Esophagus muscularis mucosa (tissue), 4 donors: ENCODE results near the gene PPP2R3A. TPM values are rescaled to one million over a fixed set of nuclear protein-coding genes. Genes with fewer than 3 reads are reported as not detected.
"Not testable (repeated sequence)": the region's sequence is repeated elsewhere in the genome, so short reads cannot be mapped to it uniquely, and the experiment has no call there.

ENCODE experiments used
- DNase-seq: peaks from one replicate; pipeline ENCODE4 v3.0.0-alpha.2; 2017; ENCODE audit errors: extremely low spot score
- H3K27ac ChIP-seq, 4 donors: fragments of 200-600 bp; sonication (generic); replicated peaks in 1 of 4; 1 replicate in 3 of 4; 2 replicates in 1 of 4; pipeline ENCODE4 v1.5.1; 2016 to 2019; ENCODE audit warnings: mild to moderate bottlenecking in 1 of 4
- H3K27me3 ChIP-seq, 4 donors: fragments of 200-600 bp; sonication (generic); one replicate each; pipeline versions ENCODE4 v1.5.1 to v1.6.0; 2016 to 2019
- H3K36me3 ChIP-seq, 4 donors: fragments of 200-600 bp; sonication (generic); one replicate each; pipeline ENCODE4 v1.5.1; 2016 to 2019
- H3K4me1 ChIP-seq, 4 donors: fragments of 200-600 bp; sonication (generic); one replicate each; pipeline ENCODE4 v1.5.1; 2016 to 2019
- H3K4me3 ChIP-seq, 4 donors: fragments of 200-600 bp; sonication (generic); 1 replicate in 2 of 4; 2 replicates in 2 of 4; pipeline ENCODE4 v1.5.1; 2016 to 2019; ENCODE audit warnings: mild to moderate bottlenecking in 4 of 4, moderate library complexity in 1 of 4
- H3K9me3 ChIP-seq, 4 donors: fragments of 200-600 bp; sonication (generic); 1 replicate in 3 of 4; 2 replicates in 1 of 4; pipeline ENCODE4 v1.5.1; 2016 to 2019
- CTCF ChIP-seq, 3 experiments: fragments of 200-600 bp in 2 of 3; fragments of 450-650 bp in 1 of 3; sonication (generic) in 2 of 3; IDR thresholded peaks; one replicate each; pipeline ENCODE4 v1.5.1; 2017 to 2019; ENCODE audit warnings: antibody characterized with exemption in 3 of 3, mild to moderate bottlenecking in 2 of 3, moderate library complexity in 1 of 3
- EP300 ChIP-seq: sonication (generic); formaldehyde crosslinking; IDR thresholded peaks from one replicate; pipeline ENCODE4 v1.6.1; 2017; ENCODE audit warnings: antibody characterized with exemption
- POLR2A ChIP-seq: fragments of 450-650 bp; IDR thresholded peaks from one replicate; pipeline ENCODE4 v1.6.1; 2017; ENCODE audit warnings: antibody characterized with exemption, moderate library complexity, mild to moderate bottlenecking, low read depth
- POLR2AphosphoS5 ChIP-seq, 2 donors: sonication (generic); formaldehyde crosslinking; IDR thresholded peaks; one replicate each; pipeline ENCODE4 v1.6.1; 2017; ENCODE audit warnings: antibody characterized with exemption in 2 of 2
- WGBS: methylation state at CpG from one replicate; pipeline ENCODE4 v1.1.5; 2018; 5-methylcytosine and 5-hydroxymethylcytosine counted together
- intact Hi-C: fragments of 100-400 bp; cut with DNase I; formaldehyde crosslinking; loops from one replicate; pipeline ENCODE4 v1.15.1; 2023
- total RNA-seq, 4 donors: library from RNA; depleted of rRNA; stranded (reverse); fragments of >200 nt; gene quantifications; one replicate each; pipeline versions ENCODE4 v1.1.0 to v1.2.1, GENCODE V29; 2016

The PPP2R3A gene
- total RNA-seq, 4 donors from 2014 or later = 19.4 to 28.9 (median 26.3) TPM

- TF ChIP-seq EP300 (no peak), POLR2AphosphoS5 (IDR thresholded peaks at IDR 0.05) (no peak), CTCF (IDR thresholded peaks at IDR 0.05) (no peak), POLR2A (no peak)
- H3K27me3 ChIP-seq = no peaks in the 10 kb centered on the region
- 90% methylated on average over 6 of the region's 6 CpGs for WGBS
- no peak overlapping the region for H3K4me3 ChIP-seq
- H3K27ac ChIP-seq = no peak overlapping the region
- peaks cover 0 to 67% (median 48%) of the 10 kb centered on the region in 4 donors for H3K36me3 ChIP-seq
- no peaks in the 10 kb centered on the region for H3K4me1 ChIP-seq
- no peak for DNase-seq
- H3K9me3 ChIP-seq = no peaks in the 10 kb centered on the region
- intact Hi-C loops = no loop called here
Observed at GRCh38 chr3:136106101-136106500, 140.6 kb downstream of the PPP2R3A start.

- H3K4me1 ChIP-seq = no peaks in the 10 kb centered on the region
- peaks cover 0 to 51% (median 35%) of the 10 kb centered on the region in 4 donors for H3K36me3 ChIP-seq
- DNase-seq = no peak
- intact Hi-C loops = no loop called here
- 100% methylated on average over 1 of the region's 1 CpG for WGBS
- H3K27ac ChIP-seq = no peak overlapping the region
- TF ChIP-seq POLR2A (no peak), CTCF (IDR thresholded peaks at IDR 0.05) (no peak), POLR2AphosphoS5 (IDR thresholded peaks at IDR 0.05) (no peak), EP300 (no peak)
- H3K9me3 ChIP-seq = no peaks in the 10 kb centered on the region
- H3K27me3 ChIP-seq = no peaks in the 10 kb centered on the region
- no peak overlapping the region for H3K4me3 ChIP-seq
Observed at GRCh38 chr3:136109499-136109898, 144.0 kb downstream of the PPP2R3A start.

- TF ChIP-seq CTCF (IDR thresholded peaks at IDR 0.05) (no peak), EP300 (no peak)
- 97% methylated on average over 2 of the region's 2 CpGs for WGBS
- intact Hi-C loops = no loop called here
- Histone ChIP-seq H3K36me3 (peaks cover 0 to 43% (median 30%) of the 10 kb centered on the region in 4 donors), H3K4me1 (no peaks in the 10 kb centered on the region), H3K4me3 (no peak overlapping the region), H3K27me3 (no peaks in the 10 kb centered on the region), H3K9me3 (no peaks in the 10 kb centered on the region), H3K27ac (no peak overlapping the region)
- DNase-seq = no peak
Observed at GRCh38 chr3:136110481-136110880, 145.0 kb downstream of the PPP2R3A start.

GRCh38 chr3:136114421-136114820 lies 148.9 kb downstream of the PPP2R3A start:
- intact Hi-C loops = no loop called here
- Histone ChIP-seq H3K4me1 (no peaks in the 10 kb centered on the region), H3K27me3 (no peaks in the 10 kb centered on the region), H3K4me3 (no peak overlapping the region), H3K27ac (no peak overlapping the region), H3K9me3 (no peaks in the 10 kb centered on the region), H3K36me3 (peaks cover 0 to 16% (median 8%) of the 10 kb centered on the region in 4 donors)
- TF ChIP-seq POLR2A = no peak
- TF ChIP-seq CTCF (IDR thresholded peaks at IDR 0.05) = no peak
- no peak for TF ChIP-seq POLR2AphosphoS5 (IDR thresholded peaks at IDR 0.05)
- no peak for TF ChIP-seq EP300
- no peak for DNase-seq
- 100% methylated on average over 2 of the region's 2 CpGs for WGBS

GRCh38 chr3:136119332-136119731 lies 153.8 kb downstream of the PPP2R3A start:
- DNase-seq, H3K27ac ChIP-seq, H3K36me3 ChIP-seq, H3K27me3 ChIP-seq, H3K4me1 ChIP-seq, H3K4me3 ChIP-seq, intact Hi-C loops, H3K9me3 ChIP-seq: not testable (repeated sequence)
- WGBS = 100% methylated on average over 1 of the region's 1 CpG

GRCh38 chr3:136119783-136120182 lies 154.3 kb downstream of the PPP2R3A start:
- H3K27ac ChIP-seq, H3K4me1 ChIP-seq, H3K27me3 ChIP-seq, H3K4me3 ChIP-seq, H3K36me3 ChIP-seq, H3K9me3 ChIP-seq, intact Hi-C loops, DNase-seq: not testable (repeated sequence)
- WGBS = 95% methylated on average over 5 of the region's 5 CpGs
